HG03066 (cell line): ENCODE measurements around the gene CTRL.

Experiments used
- ATAC-seq: cut with Tn5 transposase; IDR thresholded peaks from one replicate; pipeline ENCODE4 v1.9.1; 2021; ENCODE audit warnings: low read depth; ENCODE audit not compliant: unreplicated experiment

CTRL gene

GRCh38 chr16:67897231-67897630, 34.4 kb downstream of the CTRL start:
- ATAC-seq, result no peak

DNA sequence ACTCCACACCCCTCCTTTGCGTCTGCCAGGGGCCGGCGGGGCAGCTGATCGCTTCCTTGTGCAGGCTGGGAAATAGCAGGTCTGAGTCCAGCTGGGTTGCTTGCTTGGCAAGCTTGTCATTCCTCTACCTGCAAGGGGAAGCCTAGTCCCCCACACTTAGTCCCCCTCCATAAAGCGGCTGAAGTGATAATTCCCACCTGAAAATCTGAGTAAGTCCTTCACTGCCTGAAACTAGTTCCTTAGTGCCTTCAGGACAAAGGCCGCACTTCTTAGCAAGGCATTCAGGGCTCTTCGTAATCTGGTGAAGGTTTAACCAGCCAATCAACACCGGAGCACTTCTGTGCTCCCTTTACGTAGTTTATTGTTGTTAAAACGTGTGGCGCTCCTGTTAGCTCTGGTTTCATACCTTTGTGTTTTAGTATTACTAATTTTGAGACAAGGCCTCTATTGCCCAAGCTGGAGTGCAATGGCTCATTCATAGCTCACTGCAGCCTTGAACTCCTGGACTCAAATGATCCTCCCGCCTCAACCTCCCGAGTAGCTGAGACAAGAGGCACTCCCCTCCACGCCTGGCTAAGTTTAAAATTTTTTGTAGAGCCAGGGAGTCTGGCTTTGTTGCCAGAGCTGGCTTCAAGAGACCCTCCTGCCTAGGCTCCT, 37.8 kb downstream of the CTRL start:
- ATAC-seq, result no peak

DNA sequence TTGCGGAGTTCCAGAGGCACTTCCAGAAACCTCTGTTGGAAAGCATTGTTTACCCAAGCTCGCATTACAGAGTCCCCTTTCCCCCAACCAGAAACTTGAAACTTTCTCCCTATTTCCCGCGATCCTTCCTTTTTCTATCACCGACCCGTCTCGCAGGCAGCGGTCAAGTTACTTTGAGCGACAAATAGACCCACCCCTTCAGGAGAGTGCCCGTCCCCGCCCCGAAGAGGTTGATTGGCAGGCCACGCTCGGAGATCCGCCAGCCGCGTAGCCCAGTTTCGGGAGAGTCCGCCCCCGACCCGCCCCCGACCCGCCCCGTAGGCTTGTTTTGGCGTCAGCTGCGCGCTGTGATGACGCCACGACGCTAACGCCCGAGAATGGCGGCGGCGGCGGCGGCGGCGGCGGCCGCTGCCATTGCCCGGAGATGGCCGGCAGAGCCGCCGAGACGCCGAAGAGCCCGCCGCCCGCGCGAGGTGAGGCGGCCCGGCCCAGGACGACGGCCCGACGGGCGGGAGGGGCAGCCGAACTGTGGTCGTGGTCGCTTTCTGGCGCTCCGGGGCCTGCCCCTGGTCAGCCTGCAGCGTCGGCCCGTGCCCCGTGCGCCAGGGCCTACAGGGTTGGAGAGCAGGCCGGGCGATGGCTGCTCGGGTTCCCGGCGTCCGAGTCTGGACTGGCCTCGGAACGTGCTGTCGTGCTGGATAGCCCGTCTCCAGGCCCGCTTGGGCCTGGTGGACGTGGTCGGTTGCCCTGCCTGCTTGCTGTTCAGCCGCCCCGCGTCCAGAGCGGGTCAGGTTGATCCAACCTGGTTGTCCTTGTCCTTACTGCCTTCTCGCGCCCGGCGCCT, 38.5 kb downstream of the CTRL start, which contains the start of gene PSKH1:
Gene PSKH1, plus strand, starts transcription at position 356 of the 844 bp plus-strand sequence. CDS start 15,496 bp downstream, outside the sequence.
- ATAC-seq, result peak; percentile 96

- ATAC-seq, result no peak
Observed at GRCh38 chr16:67892375-67892774, 39.3 kb downstream of the CTRL start.

DNA sequence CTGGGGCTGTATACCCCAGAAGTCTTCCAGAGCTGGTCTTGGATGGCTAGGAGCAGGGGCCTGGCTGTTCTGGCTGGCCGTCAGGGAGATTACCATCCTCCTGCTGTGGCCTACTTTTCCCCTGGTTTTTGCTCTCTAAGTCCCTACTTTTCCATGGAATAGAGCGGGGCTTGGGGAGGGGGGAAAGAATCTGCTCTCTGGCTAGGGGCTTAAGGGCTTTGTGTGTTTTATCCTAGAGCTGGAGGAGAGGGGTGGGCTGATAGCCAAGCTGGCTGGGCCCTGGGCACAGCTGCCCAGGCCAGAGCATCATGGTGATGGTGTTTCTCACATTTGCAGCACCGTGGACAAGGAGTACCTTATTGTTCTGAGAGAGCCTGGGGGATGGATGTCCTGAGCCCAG, 43.3 kb downstream of the CTRL start:
- ATAC-seq, result no peak

DNA sequence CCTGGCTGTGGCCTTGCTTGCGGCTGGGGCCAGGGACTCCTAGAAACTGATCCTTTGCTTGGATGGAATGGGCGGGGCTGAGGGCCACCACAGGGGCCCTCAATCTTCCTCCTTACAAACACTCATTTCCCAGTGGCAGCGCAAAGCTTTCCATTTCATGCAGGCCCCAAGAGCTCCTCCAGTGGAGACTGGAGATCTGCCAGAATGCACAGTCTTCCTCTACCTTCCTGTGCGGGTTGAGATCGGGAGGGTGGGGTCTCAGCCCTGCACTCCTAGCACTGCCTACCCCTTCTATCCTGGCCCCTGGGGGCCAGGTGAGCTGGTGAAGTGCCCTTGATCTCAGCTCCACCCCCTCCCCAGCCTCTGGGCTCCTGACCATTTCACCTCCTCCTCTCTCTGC, 45.3 kb downstream of the CTRL start:
- ATAC-seq, result no peak

GRCh38 chr16:67885976-67886375, 45.7 kb downstream of the CTRL start:
- no peak for ATAC-seq

GRCh38 chr16:67885545-67885944, 46.1 kb downstream of the CTRL start:
- ATAC-seq, result no peak

- no peak for ATAC-seq
Observed at GRCh38 chr16:67884684-67885083, 47.0 kb downstream of the CTRL start, which contains the start of gene NRN1L. NRN1L (plus strand) TSS chr16:67884885; CDS start chr16:67884904, 19 bp downstream.

DNA sequence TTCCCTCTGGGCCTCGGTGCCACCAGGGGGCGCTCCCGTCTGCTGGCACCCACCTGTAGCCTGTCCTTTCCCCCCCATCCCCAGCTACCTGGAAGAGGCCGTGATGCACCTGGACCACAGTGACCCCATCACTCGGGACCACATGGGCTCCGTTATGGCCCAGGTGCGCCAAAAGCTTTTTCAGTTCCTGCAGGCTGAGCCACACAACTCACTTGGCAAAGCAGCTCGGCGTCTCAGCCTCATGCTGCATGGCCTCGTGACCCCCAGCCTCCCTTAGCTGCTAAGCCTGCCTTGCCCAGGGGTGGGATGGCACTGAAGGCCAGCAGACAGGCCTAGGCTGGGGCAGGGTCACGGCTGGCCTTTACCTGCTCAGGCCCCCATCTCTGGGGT, 47.8 kb downstream of the CTRL start:
- ATAC-seq, result no peak

DNA sequence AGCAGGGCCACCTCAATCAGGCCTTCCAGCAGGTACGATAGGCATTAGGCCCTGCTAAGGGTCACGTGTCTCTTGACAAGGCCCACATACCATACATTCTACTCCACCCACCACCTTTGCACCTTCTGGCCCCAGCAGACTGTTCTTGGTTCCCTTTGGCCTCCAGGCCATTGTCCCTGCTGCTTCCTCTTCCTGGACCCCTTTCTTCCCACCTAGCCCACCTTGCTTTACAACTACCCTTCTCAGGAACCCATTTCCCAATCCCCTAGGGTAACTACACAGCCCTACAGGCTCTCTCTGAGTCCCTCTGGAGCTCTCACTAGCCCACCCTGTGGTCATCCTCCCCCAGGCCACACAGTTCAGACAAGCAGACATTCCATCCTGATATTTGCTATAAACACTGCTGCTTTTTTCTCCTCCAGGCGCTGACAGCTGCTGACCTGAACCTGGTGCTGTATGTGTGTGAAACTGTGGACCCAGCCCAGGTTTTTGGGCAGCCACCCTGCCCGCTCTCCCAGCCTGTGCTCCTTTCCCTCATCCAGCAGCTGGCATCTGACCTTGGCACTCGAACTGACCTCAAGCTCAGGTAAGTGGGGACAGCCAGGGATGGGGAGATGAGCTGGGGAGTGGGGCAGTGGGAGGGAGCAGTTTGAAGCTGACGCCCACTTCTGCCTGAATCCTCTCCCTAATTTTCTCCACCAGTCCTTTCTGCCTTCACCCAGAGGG, 48.4 kb downstream of the CTRL start:
- ATAC-seq, result no peak

GRCh38 chr16:67882374-67883145, 49.1 kb downstream of the CTRL start:
- no peak for ATAC-seq

DNA sequence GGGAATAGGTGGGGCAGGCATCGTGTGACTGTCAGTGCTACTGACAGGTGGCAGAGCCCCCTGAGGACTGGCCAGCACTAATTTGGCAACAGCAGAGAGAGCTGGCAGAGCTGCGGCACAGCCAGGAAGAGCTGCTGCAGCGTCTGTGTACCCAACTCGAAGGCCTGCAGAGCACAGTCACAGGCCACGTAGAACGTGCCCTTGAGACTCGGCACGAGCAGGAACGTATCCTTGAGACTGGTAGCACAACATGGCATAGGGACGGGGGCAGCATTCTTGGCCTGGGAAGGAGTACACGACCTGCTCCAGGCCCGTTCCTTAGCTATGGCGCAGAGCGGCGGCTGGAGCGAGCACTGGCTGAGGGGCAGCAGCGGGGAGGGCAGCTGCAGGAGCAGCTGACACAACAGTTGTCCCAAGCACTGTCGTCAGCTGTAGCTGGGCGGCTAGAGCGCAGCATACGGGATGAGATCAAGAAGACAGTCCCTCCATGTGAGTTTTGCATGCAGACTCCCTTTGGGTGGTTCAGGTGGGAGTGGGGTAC, 50.0 kb downstream of the CTRL start:
- ATAC-seq, result no peak

- no peak for ATAC-seq
Observed at GRCh38 chr16:67880584-67880983, 51.1 kb downstream of the CTRL start.

- no peak for ATAC-seq
Observed at GRCh38 chr16:67879936-67880335, 51.7 kb downstream of the CTRL start.
